H9 (cell line): ENCODE measurements around the gene FCN1. TPM values are rescaled to one million over a fixed set of nuclear protein-coding genes. Genes with fewer than 3 reads are reported as not detected.

ENCODE experiments used
- DNase-seq: peaks from one replicate; pipeline ENCODE4 v3.0.0-alpha.2; 2017
- H2AFZ ChIP-seq: one replicate; pipeline ENCODE4 v1.6.1; 2013; ENCODE audit warnings: mild to moderate bottlenecking, low read length, control low read depth, moderate library complexity
- H2AK5ac ChIP-seq: 2 replicates; pipeline ENCODE4 v1.6.1; 2013; ENCODE audit warnings: low read length, control low read depth, mixed read lengths; ENCODE audit not compliant: insufficient read length
- H2BK120ac ChIP-seq: one replicate; pipeline ENCODE4 v1.6.1; 2013; ENCODE audit warnings: low read depth, mild to moderate bottlenecking, low read length, control low read depth, inconsistent platforms; ENCODE audit not compliant: poor library complexity, severe bottlenecking
- H2BK12ac ChIP-seq: 2 replicates; pipeline ENCODE4 v1.6.1; 2013; ENCODE audit warnings: low read length, control low read depth, mixed read lengths, low read depth; ENCODE audit not compliant: insufficient read length
- H2BK15ac ChIP-seq: 2 replicates; pipeline ENCODE4 v1.6.1; 2013; ENCODE audit warnings: low read depth, low read length, control low read depth
- H2BK20ac ChIP-seq: one replicate; pipeline ENCODE4 v1.6.1; 2013; ENCODE audit warnings: low read depth, mild to moderate bottlenecking, low read length, control low read depth, inconsistent platforms; ENCODE audit not compliant: poor library complexity, severe bottlenecking
- H2BK5ac ChIP-seq: 2 replicates; pipeline ENCODE4 v1.6.1; 2013; ENCODE audit warnings: low read length, control low read depth, mixed read lengths; ENCODE audit not compliant: insufficient read length
- H3K14ac ChIP-seq: 2 replicates; pipeline ENCODE4 v1.6.1; 2013; ENCODE audit warnings: low read length, control low read depth; ENCODE audit not compliant: insufficient read depth
- H3K18ac ChIP-seq: 2 replicates; pipeline ENCODE4 v1.6.1; 2013; ENCODE audit warnings: low read depth, mild to moderate bottlenecking, mixed read lengths, low read length, control low read depth; ENCODE audit not compliant: insufficient read length
- H3K23ac ChIP-seq: 2 replicates; pipeline ENCODE4 v1.6.1; 2013; ENCODE audit warnings: low read length, control low read depth, mixed read lengths, low read depth; ENCODE audit not compliant: insufficient read length
- H3K23me2 ChIP-seq: 2 replicates; pipeline ENCODE4 v1.6.1; 2013; ENCODE audit warnings: low read depth, mild to moderate bottlenecking, mixed read lengths, low read length, control low read depth; ENCODE audit not compliant: insufficient read length, poor library complexity, severe bottlenecking
- H3K27ac ChIP-seq: 2 replicates; pipeline ENCODE4 v1.5.1; 2013; ENCODE audit warnings: low read length, control low read depth, mixed read lengths, low read depth; ENCODE audit not compliant: insufficient read length
- H3K27me3 ChIP-seq: 2 replicates; pipeline ENCODE4 v1.6.1; 2013; ENCODE audit warnings: low read length, control low read depth, inconsistent platforms; ENCODE audit not compliant: insufficient read depth
- H3K4ac ChIP-seq: 2 replicates; pipeline ENCODE4 v1.6.1; 2013; ENCODE audit warnings: low read depth, mild to moderate bottlenecking, control low read depth, inconsistent platforms, low read length, moderate library complexity
- H3K4me1 ChIP-seq: 2 replicates; pipeline ENCODE4 v1.6.1; 2013; ENCODE audit warnings: low read length, control low read depth, inconsistent platforms; ENCODE audit not compliant: insufficient read depth
- H3K4me2 ChIP-seq: 2 replicates; pipeline ENCODE4 v1.6.1; 2013; ENCODE audit warnings: low read length, control low read depth, mixed read lengths; ENCODE audit not compliant: insufficient read length, insufficient read depth
- H3K56ac ChIP-seq: 2 replicates; pipeline ENCODE4 v1.6.1; 2013; ENCODE audit warnings: low read depth, mild to moderate bottlenecking, mixed read lengths, low read length, control low read depth; ENCODE audit not compliant: insufficient read length
- H3K79me1 ChIP-seq: 2 replicates; pipeline ENCODE4 v1.6.1; 2013; ENCODE audit warnings: low read depth, mild to moderate bottlenecking, moderate library complexity, low read length, control low read depth, inconsistent platforms; ENCODE audit not compliant: insufficient read depth, poor library complexity, severe bottlenecking
- H3K79me2 ChIP-seq: 2 replicates; pipeline ENCODE4 v1.6.1; 2013; ENCODE audit warnings: low read length, control low read depth, inconsistent platforms; ENCODE audit not compliant: insufficient read depth
- H3K9ac ChIP-seq: 2 replicates; pipeline ENCODE4 v1.6.1; 2013; ENCODE audit warnings: low read length, control low read depth, mixed read lengths; ENCODE audit not compliant: insufficient read length; ENCODE audit errors: extremely low read depth
- H3K9me3 ChIP-seq: one replicate; pipeline ENCODE4 v1.6.1; 2013; ENCODE audit warnings: low read depth, low read length, inconsistent platforms; ENCODE audit not compliant: control insufficient read depth
- H3T11ph ChIP-seq: one replicate; pipeline ENCODE4 v1.6.1; 2013; ENCODE audit warnings: mild to moderate bottlenecking, low read length, control low read depth, inconsistent platforms
- H4K20me1 ChIP-seq: one replicate; pipeline ENCODE4 v1.6.1; 2013; ENCODE audit not compliant: control insufficient read depth, insufficient read length, insufficient read depth
- H4K5ac ChIP-seq: 2 replicates; pipeline ENCODE4 v1.6.1; 2013; ENCODE audit warnings: low read depth, mild to moderate bottlenecking, mixed read lengths, low read length, control low read depth; ENCODE audit not compliant: insufficient read length
- H4K8ac ChIP-seq: replicated peaks from 2 replicates; pipeline ENCODE4 v1.6.1; 2013; ENCODE audit warnings: low read length, control low read depth, mixed read lengths, low read depth; ENCODE audit not compliant: insufficient read length
- H4K91ac ChIP-seq: 2 replicates; pipeline ENCODE4 v1.6.1; 2013; ENCODE audit warnings: low read depth, mild to moderate bottlenecking, moderate library complexity, mixed read lengths, low read length, control low read depth; ENCODE audit not compliant: insufficient read length
- H3K27ac Mint-ChIP-seq, 3 experiments: 2 replicates in 2 of 3; 3 replicates in 1 of 3; pipeline ENCODE4 v1.8.0; 2020 to 2021; ENCODE audit warnings: mixed read lengths in 3 of 3, mild to moderate bottlenecking in 1 of 3, moderate library complexity in 1 of 3
- H3K27me3 Mint-ChIP-seq: 2 replicates; pipeline ENCODE4 v1.8.0; 2021; ENCODE audit warnings: low read depth, mild to moderate bottlenecking, moderate library complexity, mixed read lengths
- H3K36me3 Mint-ChIP-seq, 3 experiments: 2 replicates in 2 of 3; 3 replicates in 1 of 3; pipeline ENCODE4 v1.8.0; 2020 to 2021; ENCODE audit warnings: low read depth in 3 of 3, mixed read lengths in 3 of 3; ENCODE audit not compliant: insufficient read depth in 1 of 3
- H3K4me1 Mint-ChIP-seq, 2 experiments: 2 replicates each; pipeline ENCODE4 v1.8.0; 2020; ENCODE audit warnings: mixed read lengths in 2 of 2
- H3K4me3 Mint-ChIP-seq, 2 experiments: 2 replicates in 1 of 2; 3 replicates in 1 of 2; pipeline ENCODE4 v1.8.0; 2020 to 2021; ENCODE audit warnings: mild to moderate bottlenecking in 2 of 2, mixed read lengths in 2 of 2, moderate library complexity in 1 of 2
- H3K9me3 Mint-ChIP-seq, 2 experiments: 2 replicates in 1 of 2; 3 replicates in 1 of 2; pipeline ENCODE4 v1.8.0; 2020; ENCODE audit warnings: mild to moderate bottlenecking in 2 of 2, mixed read lengths in 2 of 2, moderate library complexity in 1 of 2
- WGBS: extraction: QIAGEN DNeasy Blood & Tissue Kit; methylation state at CpG from one replicate; pipeline ENCODE4 v1.1.7; 2013; ENCODE audit warnings: missing lambda C conversion rate, low lambda C conversion rate, mixed read lengths; ENCODE audit not compliant: insufficient read length; ENCODE audit errors: extremely low coverage; 5-methylcytosine and 5-hydroxymethylcytosine counted together
- total RNA-seq: library from RNA; stranded (reverse); gene quantifications from 2 replicates; pipeline ENCODE4 v1.2.1, GENCODE V29; 2021
- TF ChIP-seq, protein P1 (sequence below): fragments of 200-600 bp; sonication (generic); conservative IDR thresholded peaks from 3 replicates; pipeline ENCODE4 v1.8.0; 2021; ENCODE audit warnings: antibody characterized with exemption, mild to moderate bottlenecking

Gene FCN1
- total RNA-seq, 1 experiment from 2014 or later, result not detected

DNA sequence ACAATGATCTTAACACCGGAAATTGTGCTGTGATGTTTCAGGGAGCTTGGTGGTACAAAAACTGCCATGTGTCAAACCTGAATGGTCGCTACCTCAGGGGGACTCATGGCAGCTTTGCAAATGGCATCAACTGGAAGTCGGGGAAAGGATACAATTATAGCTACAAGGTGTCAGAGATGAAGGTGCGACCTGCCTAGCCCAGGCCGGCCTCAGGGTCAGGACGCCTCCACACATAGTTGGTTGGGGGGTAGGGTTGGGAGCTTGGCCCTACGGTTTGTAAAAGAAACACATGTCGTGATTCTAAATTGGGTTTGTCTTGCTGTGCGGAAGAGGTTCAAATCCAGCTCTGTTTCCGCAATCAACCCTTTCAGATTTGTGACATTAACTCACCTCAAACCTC lies 30.5 kb downstream of the FCN1 start:
- Histone ChIP-seq H3K18ac (no peak overlapping the region), H3K56ac (no peak overlapping the region), H3K4me1 (no peaks in the 10 kb centered on the region), H3K27ac (no peak overlapping the region), H3K79me2 (no peaks in the 10 kb centered on the region), H3K14ac (no peak overlapping the region), H3K4me2 (no peak overlapping the region), H4K20me1 (no peaks in the 10 kb centered on the region), H3K23ac (no peak overlapping the region), H3K23me2 (no peaks in the 10 kb centered on the region), H3K4ac (no peak overlapping the region), H2AFZ (no peak overlapping the region), H4K91ac (no peak overlapping the region), H4K5ac (no peak overlapping the region), H2BK12ac (no peak overlapping the region), H2BK120ac (no peak overlapping the region), H2BK5ac (no peak overlapping the region), H3K27me3 (no peaks in the 10 kb centered on the region), H2BK15ac (no peak overlapping the region), H3K9ac (no peak overlapping the region), H4K8ac (no peak overlapping the region), H2AK5ac (no peak overlapping the region), H3K79me1 (no peaks in the 10 kb centered on the region), H3K9me3 (no peaks in the 10 kb centered on the region), H2BK20ac (no peak overlapping the region), H3T11ph (no peak overlapping the region)
- TF ChIP-seq, protein P1, sequence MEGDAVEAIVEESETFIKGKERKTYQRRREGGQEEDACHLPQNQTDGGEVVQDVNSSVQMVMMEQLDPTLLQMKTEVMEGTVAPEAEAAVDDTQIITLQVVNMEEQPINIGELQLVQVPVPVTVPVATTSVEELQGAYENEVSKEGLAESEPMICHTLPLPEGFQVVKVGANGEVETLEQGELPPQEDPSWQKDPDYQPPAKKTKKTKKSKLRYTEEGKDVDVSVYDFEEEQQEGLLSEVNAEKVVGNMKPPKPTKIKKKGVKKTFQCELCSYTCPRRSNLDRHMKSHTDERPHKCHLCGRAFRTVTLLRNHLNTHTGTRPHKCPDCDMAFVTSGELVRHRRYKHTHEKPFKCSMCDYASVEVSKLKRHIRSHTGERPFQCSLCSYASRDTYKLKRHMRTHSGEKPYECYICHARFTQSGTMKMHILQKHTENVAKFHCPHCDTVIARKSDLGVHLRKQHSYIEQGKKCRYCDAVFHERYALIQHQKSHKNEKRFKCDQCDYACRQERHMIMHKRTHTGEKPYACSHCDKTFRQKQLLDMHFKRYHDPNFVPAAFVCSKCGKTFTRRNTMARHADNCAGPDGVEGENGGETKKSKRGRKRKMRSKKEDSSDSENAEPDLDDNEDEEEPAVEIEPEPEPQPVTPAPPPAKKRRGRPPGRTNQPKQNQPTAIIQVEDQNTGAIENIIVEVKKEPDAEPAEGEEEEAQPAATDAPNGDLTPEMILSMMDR, result no peak
- H3K4me3 Mint-ChIP-seq, result no peak overlapping the region
- peaks cover 0 to 4% of the 10 kb centered on the region in 2 experiments; a peak in 2 of 4 replicates for H3K4me1 Mint-ChIP-seq
- H3K36me3 Mint-ChIP-seq, result no peaks in the 10 kb centered on the region
- no peak overlapping the region for H3K27ac Mint-ChIP-seq
- no peaks in the 10 kb centered on the region; the same call in none of the 2 replicates for H3K27me3 Mint-ChIP-seq
- no CpG with 5 or more reads among the region's 10 CpGs for WGBS
- H3K9me3 Mint-ChIP-seq, result no peaks in the 10 kb centered on the region
- DNase-seq, result no peak
